Ovary (tissue), 3 donors: ENCODE measurements around the gene ZNF821.

ENCODE experiments used
- CTCF ChIP-seq, 3 donors: fragments of 450-650 bp in 2 of 3; fragments of 200-600 bp in 1 of 3; IDR thresholded peaks; one replicate each; pipeline versions ENCODE4 v1.5.1 to v1.8.0; 2016 to 2022; ENCODE audit warnings: antibody characterized with exemption in 3 of 3, mild to moderate bottlenecking in 1 of 3
- EP300 ChIP-seq: sonication (generic); formaldehyde crosslinking; IDR thresholded peaks from one replicate; pipeline ENCODE4 v1.6.1; 2017; ENCODE audit warnings: antibody characterized with exemption
- POLR2A ChIP-seq: fragments of 450-650 bp; IDR thresholded peaks from one replicate; pipeline ENCODE4 v1.6.1; 2017; ENCODE audit warnings: antibody characterized with exemption, mild to moderate bottlenecking, moderate library complexity
- donor health status: DM: no; HTN: no; CAD: no.

- TF ChIP-seq CTCF (IDR thresholded peaks at IDR 0.05) (no peak), EP300 (no peak), POLR2A (no peak)
Observed at GRCh38 chr16:71830359-71830758, 53.6 kb downstream of the ZNF821 start.
